AG09319 (cell line): ENCODE results near the gene RNASE1.
"Not testable (repeated sequence)": the region's sequence is repeated elsewhere in the genome, so short reads cannot be mapped to it uniquely, and the experiment has no call there.

ENCODE experiments used
- DNase-seq: peaks from one replicate; pipeline ENCODE4 v3.0.0-alpha.2; 2010; ENCODE audit warnings: low read depth; ENCODE audit errors: extremely low read depth
- CTCF ChIP-seq: IDR thresholded peaks from 2 replicates; pipeline ENCODE4 v1.5.1; 2011; ENCODE audit warnings: low read depth, mild to moderate bottlenecking, inconsistent platforms, low read length, moderate library complexity

RNASE1 gene

DNA sequence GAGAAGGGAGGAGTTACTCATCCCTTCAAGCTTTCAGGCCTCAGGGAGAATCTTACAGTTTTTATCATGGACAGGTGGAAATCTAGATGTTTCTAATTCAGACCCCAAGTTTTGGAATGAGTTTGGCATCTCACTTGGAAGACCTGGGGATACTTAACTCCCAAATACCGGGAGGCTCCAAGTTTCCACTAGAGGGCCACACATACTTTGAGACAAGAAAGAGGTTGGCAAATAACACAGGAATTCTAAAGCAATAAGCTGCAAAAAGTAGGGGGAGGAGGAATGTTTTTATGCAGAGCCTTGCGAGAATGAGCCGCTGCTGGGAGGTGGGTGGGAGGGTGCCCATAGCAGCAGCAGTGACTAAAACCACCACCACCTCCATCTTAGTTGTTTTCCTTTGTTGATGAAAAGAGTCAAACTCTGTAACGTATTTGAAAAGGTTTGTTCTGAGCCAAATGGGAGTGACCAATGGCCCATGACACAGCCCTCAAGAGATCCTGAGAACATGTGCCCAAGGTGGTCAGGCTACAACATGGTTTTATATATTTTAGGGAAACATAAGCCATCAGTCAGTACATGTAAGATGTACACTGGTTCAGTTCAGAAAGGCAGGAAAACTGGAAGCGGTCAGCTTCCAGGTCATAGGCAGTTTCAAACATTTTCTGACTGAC lies 34.2 kb upstream of the RNASE1 start:
- no peak for DNase-seq
- TF ChIP-seq CTCF = peak; percentile 28

GRCh38 chr14:20834899-20835298 lies 32.3 kb upstream of the RNASE1 start:
- DNase-seq = no peak
- no peak for TF ChIP-seq CTCF

GRCh38 chr14:20830831-20831230 lies 28.2 kb upstream of the RNASE1 start:
- no peak for DNase-seq
- TF ChIP-seq CTCF = no peak

DNA sequence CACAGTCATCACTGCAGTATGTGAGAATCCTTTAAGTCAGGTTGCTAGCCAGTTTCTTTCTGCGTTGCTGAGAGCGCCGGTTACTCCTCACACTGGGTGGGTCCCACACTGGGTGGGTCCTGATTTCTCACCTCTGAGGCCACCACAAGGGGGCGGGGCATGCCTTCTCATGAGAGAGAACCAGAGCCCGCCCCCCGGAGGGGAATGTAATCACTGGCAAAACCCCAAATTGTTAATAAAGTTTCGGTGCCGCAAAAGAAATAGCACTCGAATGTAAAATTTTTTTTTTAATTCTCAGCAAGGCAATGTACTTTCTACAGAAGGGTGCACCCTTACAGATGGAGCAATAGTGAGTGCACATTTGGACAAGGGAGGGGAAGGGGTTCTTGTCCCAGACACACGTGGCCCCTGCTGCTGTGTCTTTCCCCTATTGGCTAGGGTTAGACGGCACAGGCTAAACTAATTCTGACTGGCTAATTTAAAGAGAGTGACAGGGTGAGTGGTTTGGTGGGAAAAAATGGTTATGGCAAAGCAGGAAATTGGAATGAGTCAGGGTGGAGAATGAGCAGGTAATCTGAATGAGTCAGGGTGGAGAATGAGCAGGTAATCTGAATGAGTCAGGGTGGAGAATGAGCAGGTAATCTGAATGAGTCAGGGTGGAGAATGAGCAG lies 25.5 kb upstream of the RNASE1 start:
- DNase-seq = not testable (repeated sequence)

GRCh38 chr14:20827326-20827725 lies 24.7 kb upstream of the RNASE1 start:
- no peak for DNase-seq

DNA sequence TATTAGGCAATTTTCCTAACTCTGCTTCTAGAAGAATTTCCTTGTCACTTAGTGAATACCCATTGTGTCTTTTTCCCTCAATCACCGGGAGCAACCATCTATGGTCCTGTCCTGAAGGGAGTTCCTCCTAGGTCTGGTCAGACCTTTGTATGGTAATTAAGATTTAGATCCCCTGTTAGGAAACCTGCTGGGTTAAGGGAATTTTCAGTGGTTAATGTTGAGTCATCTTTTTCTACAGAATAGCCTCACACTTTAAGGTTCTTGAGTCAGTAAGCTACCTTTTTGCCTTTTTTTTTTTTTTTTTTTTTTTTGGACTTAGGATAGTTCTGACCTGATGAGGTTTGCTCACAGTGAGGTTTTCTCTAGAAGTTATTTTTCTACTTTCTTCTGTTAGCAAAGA lies 24.0 kb upstream of the RNASE1 start:
- DNase-seq = not testable (repeated sequence)

More at GRCh38 chr14:20827326-20827725, 24.7 kb upstream of the RNASE1 start:
- no peak for TF ChIP-seq CTCF

DNA sequence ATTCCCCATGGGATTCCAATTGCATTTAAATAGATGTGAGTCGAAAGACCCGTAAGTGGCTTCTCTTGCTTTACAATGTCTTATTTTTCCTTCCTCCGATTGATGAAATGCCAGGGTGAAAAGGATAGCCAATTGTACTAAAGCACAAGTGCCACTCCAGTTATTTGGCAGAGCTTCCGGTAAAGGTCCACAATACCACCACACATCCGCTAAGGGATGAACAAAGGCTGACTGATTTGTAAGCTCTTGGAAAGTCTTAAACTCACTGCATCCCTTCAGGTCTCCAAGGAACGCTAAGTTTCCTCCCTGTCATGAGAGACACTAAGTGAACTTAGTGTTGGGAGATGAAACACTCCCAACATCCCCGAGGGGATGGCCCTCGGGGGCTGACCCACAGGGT lies 21.2 kb upstream of the RNASE1 start:
- TF ChIP-seq CTCF = no peak
- DNase-seq = no peak

GRCh38 chr14:20821521-20822108 lies 19.0 kb upstream of the RNASE1 start:
- not testable (repeated sequence) for DNase-seq
